PFSK-1 (cell line): ENCODE measurements around the gene PCDHA12.

Experiments
- FOXP2 ChIP-seq: optimal IDR thresholded peaks from 2 replicates; pipeline ENCODE3; 2011; ENCODE audit warnings: borderline replicate concordance, control low read depth, inconsistent platforms; ENCODE audit not compliant: insufficient read depth; ENCODE audit errors: extremely low read length, extremely low read depth
- POLR2AphosphoS5 ChIP-seq: IDR thresholded peaks from 2 replicates; pipeline ENCODE4 v1.6.1; 2012; ENCODE audit warnings: low read depth, mild to moderate bottlenecking, control low read depth, low read length, moderate library complexity
- SIN3A ChIP-seq: IDR thresholded peaks from 2 replicates; pipeline ENCODE4 v1.6.1; 2012; ENCODE audit warnings: mild to moderate bottlenecking, low read length, moderate library complexity, borderline replicate concordance; ENCODE audit not compliant: insufficient read depth
- TAF1 ChIP-seq: IDR thresholded peaks from 2 replicates; pipeline ENCODE4 v1.6.1; 2012; ENCODE audit warnings: low read length, control low read depth, borderline replicate concordance; ENCODE audit not compliant: insufficient read depth
- TF ChIP-seq, protein P1 (sequence below), 2 experiments: IDR thresholded peaks; 2 replicates each; pipeline versions ENCODE4 v1.6.1 to v1.8.0; 2011 to 2012; ENCODE audit warnings: low read depth in 2 of 2, low read length in 2 of 2, control low read depth in 1 of 2, inconsistent platforms in 1 of 2, mild to moderate bottlenecking in 1 of 2, moderate library complexity in 1 of 2; ENCODE audit not compliant: insufficient read depth in 1 of 2

The PCDHA12 gene

DNA sequence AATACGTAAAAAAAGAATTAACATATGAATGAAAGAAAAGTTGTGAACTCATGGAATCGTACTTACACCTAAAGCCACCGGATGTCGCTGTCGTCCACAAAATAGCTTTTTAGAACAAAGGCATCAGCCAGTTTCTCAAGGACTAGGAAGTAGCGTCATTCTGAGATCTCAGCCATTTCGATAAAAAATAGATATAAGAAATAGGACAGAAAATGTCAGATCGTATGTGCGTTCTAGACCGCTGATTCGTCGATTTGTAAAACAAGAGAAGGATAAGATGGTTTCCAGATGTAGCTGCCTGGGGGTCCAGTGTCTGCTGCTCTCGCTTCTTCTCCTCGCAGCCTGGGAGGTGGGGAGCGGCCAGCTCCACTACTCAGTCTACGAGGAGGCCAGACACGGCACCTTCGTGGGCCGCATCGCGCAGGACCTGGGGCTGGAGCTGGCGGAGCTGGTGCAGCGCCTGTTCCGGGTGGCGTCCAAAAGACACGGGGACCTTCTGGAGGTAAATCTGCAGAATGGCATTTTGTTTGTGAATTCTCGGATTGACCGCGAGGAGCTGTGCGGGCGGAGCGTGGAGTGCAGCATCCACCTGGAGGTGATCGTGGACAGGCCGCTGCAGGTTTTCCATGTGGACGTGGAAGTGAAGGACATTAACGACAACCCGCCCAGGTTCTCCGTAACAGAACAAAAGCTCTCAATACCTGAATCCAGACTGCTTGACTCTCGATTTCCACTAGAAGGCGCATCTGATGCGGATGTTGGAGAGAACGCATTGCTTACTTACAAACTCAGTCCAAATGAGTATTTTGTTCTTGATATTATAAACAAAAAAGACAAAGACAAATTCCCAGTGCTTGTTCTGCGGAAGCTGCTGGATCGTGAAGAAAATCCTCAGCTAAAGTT is 19.1 kb upstream of the PCDHA12 start, which contains the start of gene PCDHA10:
TSS of gene PCDHA10 (plus strand) at position 126 of the 903 bp plus-strand sequence. CDS start at position 278, 152 bp downstream.
- no peak for TF ChIP-seq SIN3A

DNA sequence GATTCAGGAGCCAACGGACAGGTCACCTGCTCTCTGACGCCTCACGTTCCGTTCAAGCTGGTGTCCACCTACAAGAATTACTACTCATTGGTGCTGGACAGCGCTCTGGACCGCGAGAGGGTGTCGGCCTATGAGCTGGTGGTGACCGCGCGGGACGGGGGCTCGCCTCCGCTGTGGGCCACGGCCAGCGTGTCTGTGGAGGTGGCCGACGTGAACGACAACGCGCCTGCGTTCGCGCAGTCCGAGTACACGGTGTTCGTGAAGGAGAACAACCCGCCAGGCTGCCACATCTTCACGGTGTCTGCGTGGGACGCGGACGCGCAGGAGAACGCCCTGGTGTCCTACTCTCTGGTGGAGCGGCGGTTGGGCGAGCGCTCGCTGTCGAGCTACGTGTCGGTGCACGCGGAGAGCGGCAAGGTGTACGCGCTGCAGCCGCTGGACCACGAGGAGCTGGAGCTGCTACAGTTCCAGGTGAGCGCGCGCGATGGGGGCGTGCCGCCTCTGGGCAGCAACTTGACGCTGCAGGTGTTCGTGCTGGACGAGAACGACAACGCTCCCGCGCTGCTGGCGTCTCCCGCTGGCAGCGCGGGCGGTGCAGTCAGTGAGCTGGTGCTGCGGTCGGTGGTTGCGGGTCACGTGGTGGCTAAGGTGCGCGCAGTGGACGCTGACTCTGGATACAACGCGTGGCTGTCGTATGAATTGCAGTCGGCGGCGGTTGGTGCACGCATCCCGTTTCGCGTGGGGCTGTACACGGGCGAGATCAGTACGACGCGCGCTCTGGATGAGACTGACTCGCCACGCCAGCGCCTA is 17.7 kb upstream of the PCDHA12 start:
- TF ChIP-seq POLR2AphosphoS5 (no peak), TAF1 (no peak), FOXP2 (no peak), SIN3A (no peak)
- TF ChIP-seq, protein P1, sequence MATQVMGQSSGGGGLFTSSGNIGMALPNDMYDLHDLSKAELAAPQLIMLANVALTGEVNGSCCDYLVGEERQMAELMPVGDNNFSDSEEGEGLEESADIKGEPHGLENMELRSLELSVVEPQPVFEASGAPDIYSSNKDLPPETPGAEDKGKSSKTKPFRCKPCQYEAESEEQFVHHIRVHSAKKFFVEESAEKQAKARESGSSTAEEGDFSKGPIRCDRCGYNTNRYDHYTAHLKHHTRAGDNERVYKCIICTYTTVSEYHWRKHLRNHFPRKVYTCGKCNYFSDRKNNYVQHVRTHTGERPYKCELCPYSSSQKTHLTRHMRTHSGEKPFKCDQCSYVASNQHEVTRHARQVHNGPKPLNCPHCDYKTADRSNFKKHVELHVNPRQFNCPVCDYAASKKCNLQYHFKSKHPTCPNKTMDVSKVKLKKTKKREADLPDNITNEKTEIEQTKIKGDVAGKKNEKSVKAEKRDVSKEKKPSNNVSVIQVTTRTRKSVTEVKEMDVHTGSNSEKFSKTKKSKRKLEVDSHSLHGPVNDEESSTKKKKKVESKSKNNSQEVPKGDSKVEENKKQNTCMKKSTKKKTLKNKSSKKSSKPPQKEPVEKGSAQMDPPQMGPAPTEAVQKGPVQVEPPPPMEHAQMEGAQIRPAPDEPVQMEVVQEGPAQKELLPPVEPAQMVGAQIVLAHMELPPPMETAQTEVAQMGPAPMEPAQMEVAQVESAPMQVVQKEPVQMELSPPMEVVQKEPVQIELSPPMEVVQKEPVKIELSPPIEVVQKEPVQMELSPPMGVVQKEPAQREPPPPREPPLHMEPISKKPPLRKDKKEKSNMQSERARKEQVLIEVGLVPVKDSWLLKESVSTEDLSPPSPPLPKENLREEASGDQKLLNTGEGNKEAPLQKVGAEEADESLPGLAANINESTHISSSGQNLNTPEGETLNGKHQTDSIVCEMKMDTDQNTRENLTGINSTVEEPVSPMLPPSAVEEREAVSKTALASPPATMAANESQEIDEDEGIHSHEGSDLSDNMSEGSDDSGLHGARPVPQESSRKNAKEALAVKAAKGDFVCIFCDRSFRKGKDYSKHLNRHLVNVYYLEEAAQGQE (IDR thresholded peaks at IDR 0.05; ENCODE audit: insufficient read depth in 1 of 2, low read depth in 2 of 2, low read length in 2 of 2), result no peak

DNA sequence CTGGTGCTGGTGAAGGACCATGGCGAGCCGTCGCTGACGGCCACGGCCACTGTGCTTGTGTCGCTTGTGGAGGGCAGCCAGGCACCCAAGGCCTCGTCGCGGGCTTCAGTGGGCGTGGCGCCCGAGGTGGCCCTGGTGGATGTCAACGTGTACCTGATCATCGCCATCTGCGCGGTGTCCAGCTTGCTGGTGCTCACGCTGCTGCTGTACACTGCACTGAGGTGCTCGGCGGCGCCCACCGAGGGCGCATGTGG is 17.2 kb upstream of the PCDHA12 start:
- TF ChIP-seq, protein P1 (IDR thresholded peaks at IDR 0.05; ENCODE audit: insufficient read depth in 1 of 2, low read depth in 2 of 2, low read length in 2 of 2), result no peak
- TF ChIP-seq SIN3A (no peak), FOXP2 (no peak), TAF1 (no peak), POLR2AphosphoS5 (no peak)

DNA sequence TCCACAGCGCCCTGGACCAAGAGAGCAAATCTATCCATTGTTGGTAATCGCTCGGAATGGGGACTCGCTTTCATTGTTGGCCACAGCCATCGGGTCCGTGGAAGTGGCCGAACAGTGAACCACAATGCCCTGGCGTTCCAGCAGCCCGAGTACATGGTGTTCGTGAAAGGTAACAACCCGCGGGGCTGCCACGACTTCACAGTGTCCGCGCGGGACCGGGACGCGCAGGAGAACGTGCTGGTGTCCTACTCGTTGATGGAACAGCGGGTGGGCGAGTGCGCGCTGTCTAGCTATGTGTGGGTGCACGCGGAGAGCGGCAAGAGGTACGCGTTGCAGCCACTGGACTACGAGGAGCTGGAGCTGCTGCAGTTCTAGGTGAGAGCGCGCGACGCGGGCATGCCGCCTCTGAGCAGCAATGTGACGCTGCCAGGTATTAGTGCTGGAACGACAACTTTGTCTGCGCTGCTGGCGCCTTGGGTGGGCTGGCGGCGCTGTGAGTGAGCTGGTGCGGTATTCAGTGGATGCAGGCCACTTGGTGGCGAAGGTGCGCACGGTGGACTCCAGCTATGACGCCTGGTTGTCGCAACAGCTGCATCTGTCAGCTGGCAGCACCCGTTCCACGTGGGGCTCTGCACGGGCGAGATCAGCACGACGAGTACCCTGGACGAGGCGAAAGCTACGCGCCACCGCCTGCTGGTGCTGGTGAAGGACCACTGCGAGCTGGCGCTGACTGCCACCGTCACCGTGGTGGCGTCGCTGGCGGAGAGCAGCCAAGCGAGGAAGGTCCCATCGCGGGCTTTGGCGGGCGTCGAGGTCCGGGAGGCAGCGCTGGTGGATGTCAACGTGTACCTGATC is 12.4 kb upstream of the PCDHA12 start:
- no peak for TF ChIP-seq POLR2AphosphoS5
- no peak for TF ChIP-seq SIN3A
- TF ChIP-seq, protein P1 (IDR thresholded peaks at IDR 0.05; ENCODE audit: insufficient read depth in 1 of 2, low read depth in 2 of 2, low read length in 2 of 2), result no peak
- TF ChIP-seq FOXP2, result no peak
- TF ChIP-seq TAF1, result no peak
